Sigmoid colon (tissue), 7 donors: ENCODE results near the gene IPCEF1. TPM values are rescaled to one million over a fixed set of nuclear protein-coding genes. Genes with fewer than 3 reads are reported as not detected.

Experiments used
- DNase-seq: peaks from one replicate; pipeline ENCODE4 v3.0.0-alpha.2; 2019
- H3K27ac ChIP-seq, 4 donors: fragments of 200-600 bp; sonication (generic); one replicate each; pipeline ENCODE4 v1.5.1; 2016 to 2019; ENCODE audit warnings: mild to moderate bottlenecking in 1 of 4
- H3K27me3 ChIP-seq, 3 donors: fragments of 200-600 bp; sonication (generic); one replicate each; pipeline ENCODE4 v1.5.1; 2019; ENCODE audit warnings: mild to moderate bottlenecking in 1 of 3
- H3K36me3 ChIP-seq, 4 donors: fragments of 200-600 bp; sonication (generic); one replicate each; pipeline ENCODE4 v1.5.1; 2016 to 2019
- H3K4me1 ChIP-seq, 4 donors: fragments of 200-600 bp; sonication (generic); one replicate each; pipeline ENCODE4 v1.5.1; 2017 to 2019
- H3K4me3 ChIP-seq, 4 donors: fragments of 200-600 bp; sonication (generic); one replicate each; pipeline ENCODE4 v1.5.1; 2017 to 2019; ENCODE audit warnings: mild to moderate bottlenecking in 2 of 4, moderate library complexity in 1 of 4
- H3K9me3 ChIP-seq, 4 donors: fragments of 200-600 bp in 3 of 4; sonication (generic) in 3 of 4; one replicate each; pipeline versions ENCODE4 v1.5.1 to v1.6.1; 2013 to 2019
- EP300 ChIP-seq, 4 donors: sonication (generic); formaldehyde crosslinking; IDR thresholded peaks; one replicate each; pipeline ENCODE4 v1.6.1; 2017; ENCODE audit warnings: antibody characterized with exemption in 4 of 4
- POLR2A ChIP-seq, 2 donors: fragments of 450-650 bp; IDR thresholded peaks; one replicate each; pipeline ENCODE4 v1.6.1; 2016; ENCODE audit warnings: antibody characterized with exemption in 2 of 2, mild to moderate bottlenecking in 2 of 2, moderate library complexity in 2 of 2
- POLR2AphosphoS5 ChIP-seq, 4 donors: sonication (generic); formaldehyde crosslinking; IDR thresholded peaks; one replicate each; pipeline ENCODE4 v1.6.1; 2017; ENCODE audit warnings: antibody characterized with exemption in 4 of 4
- WGBS, 2 donors: extraction: QIAGEN DNeasy Blood & Tissue Kit; methylation state at CpG; one replicate each; pipeline ENCODE4 v1.1.7; 2013; 5-methylcytosine and 5-hydroxymethylcytosine counted together
- intact Hi-C: fragments of 100-400 bp; cut with DNase I; formaldehyde crosslinking; loops from one replicate; pipeline ENCODE4 v1.15.1; 2023
- polyA plus RNA-seq, 3 donors: library from polyadenylated mRNA; stranded (reverse); fragments of 200-250 nt; gene quantifications; one replicate each; pipeline ENCODE4 v1.2.3, GENCODE V29; 2013
- total RNA-seq, 4 donors: library from RNA; depleted of rRNA; stranded (reverse); fragments of >200 nt; gene quantifications; one replicate each; pipeline ENCODE4 v1.1.0, GENCODE V29; 2016
- TF ChIP-seq, protein P1 (sequence below), 4 experiments: fragments of 450-650 bp in 3 of 4; fragments of 200-600 bp in 1 of 4; IDR thresholded peaks; one replicate each; pipeline ENCODE4 v1.5.1; 2016 to 2019; ENCODE audit warnings: antibody characterized with exemption in 4 of 4, mild to moderate bottlenecking in 3 of 4, moderate library complexity in 2 of 4
- donor health status: healthy with polysubstance abuse.
- donor health status: Bipolar disorder and iron deficiency.
- donor health status: healthy.

Gene IPCEF1
- total and polyA plus RNA-seq, 7 donors, result 0.28 to 5.5 (median 0.71) TPM

DNA sequence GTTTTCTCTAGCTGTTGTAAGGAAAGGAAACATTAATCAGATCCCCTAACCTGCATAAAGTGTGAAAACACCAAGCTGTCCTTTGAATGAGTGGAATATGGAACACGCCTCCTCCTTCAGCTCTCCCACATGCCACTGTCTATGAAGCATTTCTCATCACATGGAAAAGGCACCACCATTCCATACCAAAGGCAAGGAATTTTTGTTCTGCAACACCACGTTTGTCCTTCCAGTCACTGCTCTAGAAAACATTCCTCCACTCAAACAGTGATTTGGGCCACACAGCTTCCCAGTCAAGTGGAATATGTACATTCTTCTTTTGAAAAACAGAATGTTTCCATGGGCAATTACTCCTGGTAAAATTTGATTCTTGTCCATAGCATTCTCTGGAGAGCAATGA lies 197.5 kb downstream of the IPCEF1 start:
- 90 to 91% methylated on average over 2 of the region's 2 CpGs for WGBS, 2 donors

DNA sequence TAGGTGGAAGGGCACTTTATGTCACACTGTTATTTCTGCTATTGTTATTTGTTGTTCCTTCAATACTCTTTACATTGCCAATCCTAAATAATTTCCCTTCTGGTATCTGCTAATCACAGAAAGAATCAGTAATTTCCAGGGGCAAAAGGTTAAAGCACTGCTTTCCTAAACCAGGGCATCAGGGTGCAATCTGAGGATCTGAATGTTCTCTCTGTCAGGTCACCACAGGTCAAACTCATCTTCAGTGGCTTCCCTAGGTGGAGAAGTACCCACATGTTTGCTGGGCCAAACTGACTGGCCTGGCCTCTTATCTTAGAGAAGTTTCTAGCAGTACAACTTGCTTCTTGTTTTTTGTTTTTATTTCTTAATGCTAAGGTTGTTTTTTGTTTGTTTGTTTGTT lies 198.9 kb downstream of the IPCEF1 start:
- Histone ChIP-seq H3K4me3 (peak overlapping the region in 1 of 4 donors; percentile 16), H3K27me3 (no peaks in the 10 kb centered on the region), H3K9me3 (no peaks in the 10 kb centered on the region), H3K36me3 (no peaks in the 10 kb centered on the region), H3K27ac (peak overlapping the region in 2 of 4 donors; percentile 30 to 32), H3K4me1 (peaks cover 0 to 14% (median 9%) of the 10 kb centered on the region in 4 donors)
- DNase-seq, result no peak
- intact Hi-C loops, result loop anchor here (5.0 to 10.0 kb wide), 3 partner anchors 217 to 350 kb away; no protein-coding TSS in a partner anchor
- TF ChIP-seq POLR2A (IDR thresholded peaks at IDR 0.05), result no peak
- TF ChIP-seq, protein P1, sequence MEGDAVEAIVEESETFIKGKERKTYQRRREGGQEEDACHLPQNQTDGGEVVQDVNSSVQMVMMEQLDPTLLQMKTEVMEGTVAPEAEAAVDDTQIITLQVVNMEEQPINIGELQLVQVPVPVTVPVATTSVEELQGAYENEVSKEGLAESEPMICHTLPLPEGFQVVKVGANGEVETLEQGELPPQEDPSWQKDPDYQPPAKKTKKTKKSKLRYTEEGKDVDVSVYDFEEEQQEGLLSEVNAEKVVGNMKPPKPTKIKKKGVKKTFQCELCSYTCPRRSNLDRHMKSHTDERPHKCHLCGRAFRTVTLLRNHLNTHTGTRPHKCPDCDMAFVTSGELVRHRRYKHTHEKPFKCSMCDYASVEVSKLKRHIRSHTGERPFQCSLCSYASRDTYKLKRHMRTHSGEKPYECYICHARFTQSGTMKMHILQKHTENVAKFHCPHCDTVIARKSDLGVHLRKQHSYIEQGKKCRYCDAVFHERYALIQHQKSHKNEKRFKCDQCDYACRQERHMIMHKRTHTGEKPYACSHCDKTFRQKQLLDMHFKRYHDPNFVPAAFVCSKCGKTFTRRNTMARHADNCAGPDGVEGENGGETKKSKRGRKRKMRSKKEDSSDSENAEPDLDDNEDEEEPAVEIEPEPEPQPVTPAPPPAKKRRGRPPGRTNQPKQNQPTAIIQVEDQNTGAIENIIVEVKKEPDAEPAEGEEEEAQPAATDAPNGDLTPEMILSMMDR (IDR thresholded peaks at IDR 0.05), result no peak
- TF ChIP-seq EP300 (IDR thresholded peaks at IDR 0.05), result no peak
- TF ChIP-seq POLR2AphosphoS5 (IDR thresholded peaks at IDR 0.05), result no peak

More for the DNA sequence above, 197.5 kb downstream of the IPCEF1 start:
- Histone ChIP-seq H3K36me3 (no peaks in the 10 kb centered on the region), H3K4me1 (peaks cover 0 to 20% (median 13%) of the 10 kb centered on the region in 4 donors), H3K27me3 (no peaks in the 10 kb centered on the region), H3K27ac (no peak overlapping the region), H3K4me3 (no peak overlapping the region), H3K9me3 (no peaks in the 10 kb centered on the region)
- TF ChIP-seq EP300 (IDR thresholded peaks at IDR 0.05) (no peak), POLR2A (IDR thresholded peaks at IDR 0.05) (no peak), POLR2AphosphoS5 (IDR thresholded peaks at IDR 0.05) (no peak)
- TF ChIP-seq, protein P1 (IDR thresholded peaks at IDR 0.05), result no peak
- intact Hi-C loops, result loop anchor here (5.0 to 10.0 kb wide), 3 partner anchors 216 to 348 kb away; no protein-coding TSS in a partner anchor
- no peak for DNase-seq

DNA sequence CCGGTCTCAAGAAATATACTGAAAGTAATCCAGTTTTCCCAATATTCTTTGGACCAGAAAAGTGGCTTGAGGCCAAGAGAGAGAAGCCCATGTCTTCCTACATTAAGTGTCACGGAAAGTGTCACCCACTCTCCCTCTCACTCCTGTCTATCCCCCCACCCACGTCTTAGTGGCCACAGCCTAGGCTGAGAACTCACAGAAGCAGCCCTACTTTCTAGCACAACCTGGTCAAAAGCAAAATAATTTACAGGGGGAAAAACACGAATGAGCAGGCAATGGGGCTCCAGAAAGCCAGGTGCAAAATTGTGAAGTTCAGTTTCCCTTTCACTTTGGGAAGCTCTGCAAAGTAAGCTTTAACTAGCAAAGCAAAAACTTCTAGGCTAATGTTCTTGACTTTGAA lies 199.5 kb downstream of the IPCEF1 start:
- no peaks in the 10 kb centered on the region for H3K9me3 ChIP-seq
- H3K27me3 ChIP-seq, result no peaks in the 10 kb centered on the region
- intact Hi-C loops, result loop anchor here (5.0 to 10.0 kb wide), 3 partner anchors 218 to 350 kb away; no protein-coding TSS in a partner anchor
- H3K27ac ChIP-seq, result peak overlapping the region in 3 of 4 donors; percentile 7 to 32 (median 30)
- no peak for DNase-seq
- TF ChIP-seq POLR2AphosphoS5 (IDR thresholded peaks at IDR 0.05), result no peak
- no peak for TF ChIP-seq EP300 (IDR thresholded peaks at IDR 0.05)
- TF ChIP-seq, protein P1 (IDR thresholded peaks at IDR 0.05), result no peak
- TF ChIP-seq POLR2A (IDR thresholded peaks at IDR 0.05), result no peak
- no peaks in the 10 kb centered on the region for H3K36me3 ChIP-seq
- peak overlapping the region in 2 of 4 donors; percentile 11 to 16 for H3K4me3 ChIP-seq
- WGBS, 2 donors, result 43 to 53% methylated on average over 4 of the region's 4 CpGs
- H3K4me1 ChIP-seq, result peaks cover 0 to 14% (median 9%) of the 10 kb centered on the region in 4 donors

DNA sequence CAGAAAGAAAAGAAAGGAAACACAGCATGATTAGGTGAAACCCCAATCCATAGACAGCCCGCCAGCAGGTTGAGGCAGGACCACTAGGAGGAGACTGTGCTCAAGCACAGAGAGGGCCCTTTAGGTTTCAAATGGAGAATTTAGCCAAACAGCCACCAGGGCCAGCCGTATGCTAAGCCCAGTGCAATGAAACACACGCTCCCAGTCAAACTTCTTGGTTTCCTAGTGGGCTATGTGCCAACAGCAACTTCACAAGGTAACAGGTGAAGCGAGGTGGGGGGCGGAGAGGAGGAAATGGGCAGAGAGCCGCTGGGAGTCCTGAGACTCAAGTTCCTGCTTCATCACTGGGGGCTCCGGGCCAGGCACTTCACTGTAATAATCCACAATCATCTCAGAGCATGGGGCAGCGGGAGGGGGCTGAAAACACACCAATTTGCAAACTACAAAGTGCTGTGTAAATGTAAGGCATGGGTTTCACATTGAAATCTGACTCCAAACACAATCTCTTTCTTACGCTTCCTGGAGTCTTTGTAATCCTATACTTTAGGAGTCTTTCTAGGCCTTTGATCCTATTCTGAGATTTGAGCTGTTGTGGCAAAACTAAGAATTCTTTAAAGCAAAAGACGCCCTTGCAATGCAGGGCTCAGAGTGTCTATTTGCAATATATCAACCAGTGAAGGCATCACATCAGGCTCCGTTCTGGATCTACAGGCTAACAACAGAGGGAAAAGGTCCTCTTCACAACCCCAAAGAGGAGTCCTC lies 200.3 kb downstream of the IPCEF1 start:
- intact Hi-C loops, result loop anchor here (5.0 to 10.0 kb wide), 3 partner anchors 218 to 351 kb away; no protein-coding TSS in a partner anchor
- no peak for DNase-seq
- TF ChIP-seq, protein P1 (IDR thresholded peaks at IDR 0.05), result peak in 2 of 4 experiments; percentile 6 to 14
- no peak for TF ChIP-seq POLR2AphosphoS5 (IDR thresholded peaks at IDR 0.05)
- no peak for TF ChIP-seq POLR2A (IDR thresholded peaks at IDR 0.05)
- Histone ChIP-seq H3K27ac (no peak overlapping the region), H3K36me3 (no peaks in the 10 kb centered on the region), H3K4me3 (no peak overlapping the region), H3K9me3 (no peaks in the 10 kb centered on the region), H3K27me3 (no peaks in the 10 kb centered on the region), H3K4me1 (peaks cover 0 to 14% (median 9%) of the 10 kb centered on the region in 4 donors)
- 43 to 48% methylated on average over 11 of the region's 11 CpGs for WGBS, 2 donors
